Sigmoid colon (tissue), 7 donors: ENCODE measurements around the gene PPOX. TPM values are rescaled to one million over a fixed set of nuclear protein-coding genes. Genes with fewer than 3 reads are reported as not detected.

Experiments
- DNase-seq: peaks from one replicate; pipeline ENCODE4 v3.0.0-alpha.2; 2019
- H3K27ac ChIP-seq, 4 donors: fragments of 200-600 bp; sonication (generic); one replicate each; pipeline ENCODE4 v1.5.1; 2016 to 2019; ENCODE audit warnings: mild to moderate bottlenecking in 1 of 4
- H3K27me3 ChIP-seq, 3 donors: fragments of 200-600 bp; sonication (generic); one replicate each; pipeline ENCODE4 v1.5.1; 2019; ENCODE audit warnings: mild to moderate bottlenecking in 1 of 3
- H3K36me3 ChIP-seq, 4 donors: fragments of 200-600 bp; sonication (generic); one replicate each; pipeline ENCODE4 v1.5.1; 2016 to 2019
- H3K4me1 ChIP-seq, 4 donors: fragments of 200-600 bp; sonication (generic); one replicate each; pipeline ENCODE4 v1.5.1; 2017 to 2019
- H3K4me3 ChIP-seq, 4 donors: fragments of 200-600 bp; sonication (generic); one replicate each; pipeline ENCODE4 v1.5.1; 2017 to 2019; ENCODE audit warnings: mild to moderate bottlenecking in 2 of 4, moderate library complexity in 1 of 4
- H3K9me3 ChIP-seq, 4 donors: fragments of 200-600 bp in 3 of 4; sonication (generic) in 3 of 4; one replicate each; pipeline versions ENCODE4 v1.5.1 to v1.6.1; 2013 to 2019
- CTCF ChIP-seq, 4 experiments: fragments of 450-650 bp in 3 of 4; fragments of 200-600 bp in 1 of 4; IDR thresholded peaks; one replicate each; pipeline ENCODE4 v1.5.1; 2016 to 2019; ENCODE audit warnings: antibody characterized with exemption in 4 of 4, mild to moderate bottlenecking in 3 of 4, moderate library complexity in 2 of 4
- EP300 ChIP-seq, 4 donors: sonication (generic); formaldehyde crosslinking; IDR thresholded peaks; one replicate each; pipeline ENCODE4 v1.6.1; 2017; ENCODE audit warnings: antibody characterized with exemption in 4 of 4
- POLR2A ChIP-seq, 2 donors: fragments of 450-650 bp; IDR thresholded peaks; one replicate each; pipeline ENCODE4 v1.6.1; 2016; ENCODE audit warnings: antibody characterized with exemption in 2 of 2, mild to moderate bottlenecking in 2 of 2, moderate library complexity in 2 of 2
- POLR2AphosphoS5 ChIP-seq, 4 donors: sonication (generic); formaldehyde crosslinking; IDR thresholded peaks; one replicate each; pipeline ENCODE4 v1.6.1; 2017; ENCODE audit warnings: antibody characterized with exemption in 4 of 4
- WGBS, 2 donors: extraction: QIAGEN DNeasy Blood & Tissue Kit; methylation state at CpG; one replicate each; pipeline ENCODE4 v1.1.7; 2013; 5-methylcytosine and 5-hydroxymethylcytosine counted together
- intact Hi-C: fragments of 100-400 bp; cut with DNase I; formaldehyde crosslinking; loops from one replicate; pipeline ENCODE4 v1.15.1; 2023
- polyA plus RNA-seq, 3 donors: library from polyadenylated mRNA; stranded (reverse); fragments of 200-250 nt; gene quantifications; one replicate each; pipeline ENCODE4 v1.2.3, GENCODE V29; 2013
- total RNA-seq, 4 donors: library from RNA; depleted of rRNA; stranded (reverse); fragments of >200 nt; gene quantifications; one replicate each; pipeline ENCODE4 v1.1.0, GENCODE V29; 2016
- donor health status: healthy with polysubstance abuse.
- donor health status: Bipolar disorder and iron deficiency.
- donor health status: healthy.

PPOX gene
- total and polyA plus RNA-seq, 7 donors, result 7.4 to 30.9 (median 17.7) TPM

GRCh38 chr1:161121042-161121650, 45.1 kb upstream of the PPOX start:
- Histone ChIP-seq H3K27me3 (no peaks in the 10 kb centered on the region), H3K36me3 (peaks cover 0 to 65% (median 44%) of the 10 kb centered on the region in 4 donors), H3K9me3 (no peaks in the 10 kb centered on the region), H3K4me3 (no peak overlapping the region), H3K27ac (peak overlapping the region in 1 of 4 donors; percentile 1), H3K4me1 (peaks cover 0 to 41% (median 33%) of the 10 kb centered on the region in 4 donors)
- intact Hi-C loops, result no loop called here
- WGBS, 2 donors, result 90 to 95% methylated on average over 3 of the region's 3 CpGs
- no peak for TF ChIP-seq POLR2AphosphoS5 (IDR thresholded peaks at IDR 0.05)
- TF ChIP-seq POLR2A (IDR thresholded peaks at IDR 0.05), result no peak
- no peak for TF ChIP-seq CTCF (IDR thresholded peaks at IDR 0.05)
- no peak for TF ChIP-seq EP300 (IDR thresholded peaks at IDR 0.05)
- no peak for DNase-seq

GRCh38 chr1:161121834-161122233, 44.4 kb upstream of the PPOX start:
- Histone ChIP-seq H3K27me3 (no peaks in the 10 kb centered on the region), H3K9me3 (no peaks in the 10 kb centered on the region), H3K4me1 (peaks cover 0 to 36% (median 26%) of the 10 kb centered on the region in 4 donors), H3K4me3 (no peak overlapping the region), H3K36me3 (peaks cover 0 to 72% (median 46%) of the 10 kb centered on the region in 4 donors), H3K27ac (no peak overlapping the region)
- 75 to 81% methylated on average over 4 of the region's 4 CpGs for WGBS, 2 donors
- intact Hi-C loops, result no loop called here
- no peak for TF ChIP-seq CTCF (IDR thresholded peaks at IDR 0.05)
- TF ChIP-seq EP300 (IDR thresholded peaks at IDR 0.05), result no peak
- TF ChIP-seq POLR2AphosphoS5 (IDR thresholded peaks at IDR 0.05), result no peak
- TF ChIP-seq POLR2A (IDR thresholded peaks at IDR 0.05), result no peak
- no peak for DNase-seq

- peaks cover 0 to 42% (median 32%) of the 10 kb centered on the region in 4 donors for H3K4me1 ChIP-seq
- WGBS, 2 donors, result 89% methylated on average over 6 of the region's 6 CpGs
- no peak overlapping the region for H3K4me3 ChIP-seq
- no peak for DNase-seq
- no peak for TF ChIP-seq POLR2A (IDR thresholded peaks at IDR 0.05)
- TF ChIP-seq POLR2AphosphoS5 (IDR thresholded peaks at IDR 0.05), result no peak
- no peak for TF ChIP-seq CTCF (IDR thresholded peaks at IDR 0.05)
- TF ChIP-seq EP300 (IDR thresholded peaks at IDR 0.05), result no peak
- no peak overlapping the region for H3K27ac ChIP-seq
- H3K36me3 ChIP-seq, result peaks cover 2 to 83% (median 56%) of the 10 kb centered on the region in 4 donors
- intact Hi-C loops, result no loop called here
- H3K9me3 ChIP-seq, result no peaks in the 10 kb centered on the region
- H3K27me3 ChIP-seq, result no peaks in the 10 kb centered on the region
Measured at GRCh38 chr1:161122967-161123366, 43.3 kb upstream of the PPOX start.

- no peak overlapping the region for H3K27ac ChIP-seq
- H3K4me1 ChIP-seq, result peaks cover 0 to 39% (median 35%) of the 10 kb centered on the region in 4 donors
- intact Hi-C loops, result no loop called here
- no peaks in the 10 kb centered on the region for H3K27me3 ChIP-seq
- DNase-seq, result no peak
- H3K36me3 ChIP-seq, result peaks cover 10 to 74% (median 40%) of the 10 kb centered on the region in 4 donors
- H3K9me3 ChIP-seq, result no peaks in the 10 kb centered on the region
- TF ChIP-seq EP300 (IDR thresholded peaks at IDR 0.05) (no peak), POLR2A (IDR thresholded peaks at IDR 0.05) (no peak), CTCF (IDR thresholded peaks at IDR 0.05) (no peak)
- 83 to 88% methylated on average over 2 of the region's 2 CpGs for WGBS, 2 donors
- H3K4me3 ChIP-seq, result no peak overlapping the region
Measured at GRCh38 chr1:161127649-161128048, 38.6 kb upstream of the PPOX start.
